ENCODE results near the gene CTNNB1.

Gene CTNNB1

DNA sequence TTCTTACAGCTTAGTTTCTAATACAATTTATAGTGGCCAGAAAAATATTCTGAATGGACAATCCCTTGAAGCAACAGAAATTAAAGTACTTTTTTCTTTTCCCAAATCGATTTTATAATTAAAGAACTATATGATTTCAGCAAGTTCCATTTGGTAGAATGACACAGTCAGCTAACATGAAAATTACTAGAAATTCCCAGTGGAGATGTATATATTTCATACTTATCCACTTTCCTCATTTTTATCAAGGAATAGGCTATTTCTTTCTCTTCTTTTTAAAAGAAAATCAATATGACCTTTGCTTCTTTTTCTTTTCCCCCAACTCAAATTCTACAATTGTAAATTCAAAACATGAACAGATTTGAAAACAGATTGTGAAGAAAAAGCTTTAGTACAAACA is 6.4 kb upstream of the CTNNB1 start:
- Histone ChIP-seq H2BK5ac (ENCODE audit: low read depth, low read length, poor library complexity, severe bottlenecking) (no peak overlapping the region), H2BK15ac (ENCODE audit: low read depth, poor library complexity, severe bottlenecking) (no peak overlapping the region), H3K4me3 (ENCODE audit: insufficient read depth in 1 of 2, low read depth in 1 of 2, low read length in 2 of 2) (no peak overlapping the region), H2BK12ac (ENCODE audit: low read length in 2 of 2) (no peak overlapping the region), H3K36me3 (ENCODE audit: control insufficient read depth in 1 of 2, insufficient read depth in 2 of 2, low read depth in 1 of 2, low read length in 2 of 2) (no peaks in the 10 kb centered on the region), H4K91ac (ENCODE audit: low read length) (no peak overlapping the region), H3K27ac (ENCODE audit: low read length, poor library complexity, severe bottlenecking) (no peak overlapping the region), H3K9ac (ENCODE audit: low read length) (no peak overlapping the region), H3K4me1 (ENCODE audit: control insufficient read depth, insufficient read depth, low read depth, low read length) (no peaks in the 10 kb centered on the region), H3K4ac (ENCODE audit: low read depth in 1 of 2, low read length in 2 of 2) (no peak overlapping the region), H3K9me3 (ENCODE audit: control insufficient read depth, low read length) (no peaks in the 10 kb centered on the region), H2BK120ac (ENCODE audit: low read depth, low read length) (no peak overlapping the region), H4K8ac (ENCODE audit: low read length) (no peak overlapping the region), H3K23ac (ENCODE audit: low read length in 2 of 2) (no peak overlapping the region), H2AFZ (ENCODE audit: low read depth, low read length) (no peak overlapping the region), H2AK5ac (ENCODE audit: low read length, severe bottlenecking) (no peak overlapping the region), H3K79me1 (replicated peaks; ENCODE audit: low read length, poor library complexity, severe bottlenecking) (no peaks in the 10 kb centered on the region), H3K4me2 (ENCODE audit: low read length, poor library complexity, severe bottlenecking) (no peak overlapping the region), H3K18ac (ENCODE audit: low read depth in 1 of 2, low read length in 2 of 2) (no peak overlapping the region), H3K27me3 (ENCODE audit: control insufficient read depth in 1 of 2, insufficient read depth in 1 of 2, low read length in 2 of 2) (no peaks in the 10 kb centered on the region), H3K14ac (ENCODE audit: low read length in 2 of 2) (no peak overlapping the region)
- WGBS, result no CpG with 5 or more reads among the region's 1 CpG
- DNase-seq, result no peak

DNA sequence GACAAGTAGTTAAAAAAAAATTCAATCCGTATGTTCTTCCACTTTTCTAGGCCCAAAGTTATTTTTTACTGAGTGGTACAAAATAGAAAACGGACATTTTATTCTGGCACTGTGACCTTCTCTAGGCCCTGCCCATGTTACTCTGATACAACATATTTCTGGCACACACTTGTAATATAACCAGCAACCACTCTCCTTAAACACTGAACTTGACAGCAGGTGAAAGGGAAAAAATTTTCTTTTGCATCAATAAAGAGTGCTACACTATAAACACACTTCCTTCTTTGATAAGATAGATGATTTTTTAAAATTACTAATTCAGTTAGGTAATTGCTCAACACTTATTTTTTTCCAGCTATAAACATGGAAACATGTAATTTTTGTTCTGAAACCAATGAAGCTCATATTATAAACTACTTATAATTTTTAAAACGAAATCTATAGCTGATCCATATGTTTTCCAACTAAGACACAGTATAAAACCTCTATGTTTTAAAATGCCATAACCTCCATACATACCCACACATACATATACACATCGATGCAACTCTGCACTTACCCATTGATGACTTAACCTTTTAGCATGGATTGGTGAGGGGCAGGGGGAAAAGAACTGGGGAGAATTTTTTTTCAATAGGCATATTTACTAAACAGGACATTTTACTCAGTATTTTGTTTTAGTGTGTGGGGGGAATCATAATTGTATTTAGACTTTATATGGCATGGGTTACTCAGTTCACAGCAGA is 5.3 kb upstream of the CTNNB1 start:
- no peak overlapping the region for H3K9ac ChIP-seq (ENCODE audit: low read length)
- no peak overlapping the region for H3K27ac ChIP-seq (ENCODE audit: low read length, poor library complexity, severe bottlenecking)
- H4K8ac ChIP-seq (ENCODE audit: low read length), result no peak overlapping the region
- no peak overlapping the region for H3K18ac ChIP-seq (ENCODE audit: low read depth in 1 of 2, low read length in 2 of 2)
- no peak overlapping the region for H2BK5ac ChIP-seq (ENCODE audit: low read depth, low read length, poor library complexity, severe bottlenecking)
- H2AFZ ChIP-seq (ENCODE audit: low read depth, low read length), result no peak overlapping the region
- H2BK12ac ChIP-seq (ENCODE audit: low read length in 2 of 2), result no peak overlapping the region
- H3K4me2 ChIP-seq (ENCODE audit: low read length, poor library complexity, severe bottlenecking), result no peak overlapping the region
- H3K14ac ChIP-seq (ENCODE audit: low read length in 2 of 2), result no peak overlapping the region
- no peak overlapping the region for H3K4me3 ChIP-seq (ENCODE audit: insufficient read depth in 1 of 2, low read depth in 1 of 2, low read length in 2 of 2)
- no peaks in the 10 kb centered on the region for H3K9me3 ChIP-seq (ENCODE audit: control insufficient read depth, low read length)
- no peak overlapping the region for H3K4ac ChIP-seq (ENCODE audit: low read depth in 1 of 2, low read length in 2 of 2)
- H2BK15ac ChIP-seq (ENCODE audit: low read depth, poor library complexity, severe bottlenecking), result no peak overlapping the region
- no peak overlapping the region for H3K23ac ChIP-seq (ENCODE audit: low read length in 2 of 2)
- WGBS, result 84% methylated on average over 3 of the region's 4 CpGs
- H2AK5ac ChIP-seq (ENCODE audit: low read length, severe bottlenecking), result no peak overlapping the region
- peaks cover 4% of the 10 kb centered on the region for H3K79me1 ChIP-seq (replicated peaks; ENCODE audit: low read length, poor library complexity, severe bottlenecking)
- H4K91ac ChIP-seq (ENCODE audit: low read length), result no peak overlapping the region
- H3K36me3 ChIP-seq (ENCODE audit: control insufficient read depth in 1 of 2, insufficient read depth in 2 of 2, low read depth in 1 of 2, low read length in 2 of 2), result no peaks in the 10 kb centered on the region
- DNase-seq, result no peak
- H2BK120ac ChIP-seq (ENCODE audit: low read depth, low read length), result no peak overlapping the region
- peaks cover 5% of the 10 kb centered on the region for H3K4me1 ChIP-seq (ENCODE audit: control insufficient read depth, insufficient read depth, low read depth, low read length)
- no peaks in the 10 kb centered on the region for H3K27me3 ChIP-seq (ENCODE audit: control insufficient read depth in 1 of 2, insufficient read depth in 1 of 2, low read length in 2 of 2)

DNA sequence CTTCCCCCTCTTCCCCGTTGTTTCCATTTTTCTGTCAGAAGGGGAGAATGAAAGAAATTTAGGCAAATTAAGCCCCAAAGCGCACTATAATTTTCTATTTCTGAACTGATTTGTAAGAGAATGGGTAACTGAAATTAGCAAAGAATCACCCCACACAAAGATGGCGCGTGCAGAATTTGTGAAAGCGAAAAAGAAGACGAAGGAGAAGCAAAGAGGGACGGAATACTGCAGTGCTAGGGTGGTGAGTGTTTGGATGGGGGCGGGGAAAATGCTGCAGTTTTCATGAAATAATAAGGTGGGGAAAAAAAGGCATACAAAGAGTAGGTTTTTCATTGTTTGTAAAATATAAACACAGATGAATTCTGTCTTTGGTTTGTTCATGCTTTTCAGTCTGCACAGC is 4.6 kb upstream of the CTNNB1 start:
- H2BK120ac ChIP-seq (ENCODE audit: low read depth, low read length), result no peak overlapping the region
- H2BK5ac ChIP-seq (ENCODE audit: low read depth, low read length, poor library complexity, severe bottlenecking), result no peak overlapping the region
- H3K27ac ChIP-seq (ENCODE audit: low read length, poor library complexity, severe bottlenecking), result no peak overlapping the region
- no peaks in the 10 kb centered on the region for H3K36me3 ChIP-seq (ENCODE audit: control insufficient read depth in 1 of 2, insufficient read depth in 2 of 2, low read depth in 1 of 2, low read length in 2 of 2)
- WGBS, result 95% methylated on average over 6 of the region's 8 CpGs
- no peak overlapping the region for H4K8ac ChIP-seq (ENCODE audit: low read length)
- H3K9me3 ChIP-seq (ENCODE audit: control insufficient read depth, low read length), result no peaks in the 10 kb centered on the region
- peaks cover 4% of the 10 kb centered on the region for H3K79me1 ChIP-seq (replicated peaks; ENCODE audit: low read length, poor library complexity, severe bottlenecking)
- peaks cover 5% of the 10 kb centered on the region for H3K4me1 ChIP-seq (ENCODE audit: control insufficient read depth, insufficient read depth, low read depth, low read length)
- no peak overlapping the region for H4K91ac ChIP-seq (ENCODE audit: low read length)
- H3K4me3 ChIP-seq (ENCODE audit: insufficient read depth in 1 of 2, low read depth in 1 of 2, low read length in 2 of 2), result no peak overlapping the region
- H3K4me2 ChIP-seq (ENCODE audit: low read length, poor library complexity, severe bottlenecking), result no peak overlapping the region
- no peak overlapping the region for H3K9ac ChIP-seq (ENCODE audit: low read length)
- H2AK5ac ChIP-seq (ENCODE audit: low read length, severe bottlenecking), result no peak overlapping the region
- H3K27me3 ChIP-seq (ENCODE audit: control insufficient read depth in 1 of 2, insufficient read depth in 1 of 2, low read length in 2 of 2), result no peaks in the 10 kb centered on the region
- H2BK12ac ChIP-seq (ENCODE audit: low read length in 2 of 2), result no peak overlapping the region
- H3K14ac ChIP-seq (ENCODE audit: low read length in 2 of 2), result no peak overlapping the region
- H2BK15ac ChIP-seq (ENCODE audit: low read depth, poor library complexity, severe bottlenecking), result no peak overlapping the region
- no peak overlapping the region for H2AFZ ChIP-seq (ENCODE audit: low read depth, low read length)
- no peak overlapping the region for H3K4ac ChIP-seq (ENCODE audit: low read depth in 1 of 2, low read length in 2 of 2)
- H3K23ac ChIP-seq (ENCODE audit: low read length in 2 of 2), result no peak overlapping the region
- DNase-seq, result no peak
- H3K18ac ChIP-seq (ENCODE audit: low read depth in 1 of 2, low read length in 2 of 2), result no peak overlapping the region

DNA sequence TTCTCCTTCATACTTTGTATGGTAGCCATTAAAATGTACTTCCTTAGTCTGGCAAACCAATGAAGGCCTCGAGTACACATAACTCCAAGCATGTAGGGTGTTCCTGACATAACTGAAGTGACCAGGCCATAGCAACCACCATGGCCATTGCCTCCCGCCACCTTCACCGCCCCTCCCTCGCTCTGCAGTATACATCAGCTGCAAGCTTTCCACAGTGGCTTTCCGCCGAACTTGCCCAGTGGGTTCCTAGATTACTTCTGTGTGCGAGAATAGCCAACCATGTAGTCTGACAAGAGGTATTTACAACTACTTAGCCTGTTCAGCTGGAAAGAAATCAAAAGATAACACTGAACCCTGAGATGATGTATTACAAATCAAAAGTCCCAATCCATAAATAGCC is 3.4 kb upstream of the CTNNB1 start:
- H3K4me3 ChIP-seq (ENCODE audit: insufficient read depth in 1 of 2, low read depth in 1 of 2, low read length in 2 of 2), result no peak overlapping the region
- H3K4ac ChIP-seq (ENCODE audit: low read depth in 1 of 2, low read length in 2 of 2), result no peak overlapping the region
- DNase-seq, result no peak

More for the DNA sequence above, 3.4 kb upstream of the CTNNB1 start:
- no peak overlapping the region for H4K8ac ChIP-seq (ENCODE audit: low read length)
- H3K4me1 ChIP-seq (ENCODE audit: control insufficient read depth, insufficient read depth, low read depth, low read length), result peaks cover 5% of the 10 kb centered on the region
- H2AFZ ChIP-seq (ENCODE audit: low read depth, low read length), result no peak overlapping the region
- no peak overlapping the region for H3K4me2 ChIP-seq (ENCODE audit: low read length, poor library complexity, severe bottlenecking)
- H3K36me3 ChIP-seq (ENCODE audit: control insufficient read depth in 1 of 2, insufficient read depth in 2 of 2, low read depth in 1 of 2, low read length in 2 of 2), result no peaks in the 10 kb centered on the region
- no peak overlapping the region for H3K18ac ChIP-seq (ENCODE audit: low read depth in 1 of 2, low read length in 2 of 2)
- no peaks in the 10 kb centered on the region for H3K27me3 ChIP-seq (ENCODE audit: control insufficient read depth in 1 of 2, insufficient read depth in 1 of 2, low read length in 2 of 2)
- H3K27ac ChIP-seq (ENCODE audit: low read length, poor library complexity, severe bottlenecking), result no peak overlapping the region
- H3K9ac ChIP-seq (ENCODE audit: low read length), result no peak overlapping the region
- no peak overlapping the region for H4K91ac ChIP-seq (ENCODE audit: low read length)
- WGBS, result 97% methylated on average over 7 of the region's 7 CpGs
- H2BK120ac ChIP-seq (ENCODE audit: low read depth, low read length), result no peak overlapping the region
- H3K14ac ChIP-seq (ENCODE audit: low read length in 2 of 2), result no peak overlapping the region
- no peak overlapping the region for H2AK5ac ChIP-seq (ENCODE audit: low read length, severe bottlenecking)
- H3K23ac ChIP-seq (ENCODE audit: low read length in 2 of 2), result no peak overlapping the region
- no peak overlapping the region for H2BK5ac ChIP-seq (ENCODE audit: low read depth, low read length, poor library complexity, severe bottlenecking)
- peaks cover 4% of the 10 kb centered on the region for H3K79me1 ChIP-seq (replicated peaks; ENCODE audit: low read length, poor library complexity, severe bottlenecking)
- no peak overlapping the region for H2BK12ac ChIP-seq (ENCODE audit: low read length in 2 of 2)
- H3K9me3 ChIP-seq (ENCODE audit: control insufficient read depth, low read length), result no peaks in the 10 kb centered on the region
- no peak overlapping the region for H2BK15ac ChIP-seq (ENCODE audit: low read depth, poor library complexity, severe bottlenecking)

Measured in mesenchymal stem cell (in vitro differentiated cells and primary cell).